Muscle of leg (tissue), 11 donors: ENCODE results near the gene GPC5. TPM values are rescaled to one million over a fixed set of nuclear protein-coding genes. Genes with fewer than 3 reads are reported as not detected.
"Not testable (repeated sequence)": the region's sequence is repeated elsewhere in the genome, so short reads cannot be mapped to it uniquely, and the experiment has no call there.

Experiments
- DNase-seq: peaks from one replicate; pipeline ENCODE4 v3.0.0; 2013
- H3K27ac ChIP-seq: one replicate; pipeline ENCODE4 v1.5.1; 2013; ENCODE audit warnings: mild to moderate bottlenecking, low read length, control low read depth
- H3K27me3 ChIP-seq: one replicate; pipeline ENCODE4 v1.6.1; 2013; ENCODE audit warnings: low read length; ENCODE audit not compliant: control insufficient read depth, insufficient read depth
- H3K36me3 ChIP-seq: one replicate; pipeline ENCODE4 v1.6.1; 2013; ENCODE audit warnings: low read length; ENCODE audit not compliant: control insufficient read depth, insufficient read depth
- H3K4me1 ChIP-seq: one replicate; pipeline ENCODE4 v1.6.1; 2013; ENCODE audit warnings: low read length; ENCODE audit not compliant: control insufficient read depth, insufficient read depth
- H3K4me3 ChIP-seq: one replicate; pipeline ENCODE4 v1.5.1; 2013; ENCODE audit warnings: low read length, control low read depth
- H3K9me3 ChIP-seq: replicated peaks from 2 replicates; pipeline ENCODE4 v1.6.1; 2013; ENCODE audit warnings: low read depth, low read length; ENCODE audit not compliant: control insufficient read depth
- WGBS: methylation state at CpG from one replicate; pipeline ENCODE4 v1.1.5; 2013; ENCODE audit warnings: missing lambda C conversion rate; ENCODE audit not compliant: insufficient coverage; 5-methylcytosine and 5-hydroxymethylcytosine counted together
- polyA plus RNA-seq, 8 donors: library from polyadenylated mRNA; unstranded; fragments of 120-200 nt; gene quantifications; one replicate each; pipeline versions ENCODE4 v1.2.1 to v1.2.3, GENCODE V29; 2013; ENCODE audit warnings: inconsistent platforms in 1 of 8, low replicate concordance in 1 of 8; ENCODE audit not compliant: insufficient read length in 8 of 8, insufficient read depth in 1 of 8
- total RNA-seq: library from RNA; stranded (reverse); fragments of 120-200 nt; gene quantifications from one replicate; pipeline ENCODE4 v1.2.4, GENCODE V29; 2013

The GPC5 gene
- total and polyA plus RNA-seq, 9 donors, result 0.15 to 2.1 (median 0.40) TPM

- WGBS, result 100% methylated on average over 3 of the region's 4 CpGs
- Histone ChIP-seq H3K27me3 (no peaks in the 10 kb centered on the region), H3K4me3 (no peak overlapping the region), H3K27ac (no peak overlapping the region), H3K4me1 (no peaks in the 10 kb centered on the region), H3K36me3 (no peaks in the 10 kb centered on the region), H3K9me3 (no peaks in the 10 kb centered on the region)
- DNase-seq, result no peak
These were observed 257.3 kb downstream of the GPC5 start for GRCh38 chr13:91655731-91656130.

GRCh38 chr13:91657283-91657682 is 258.9 kb downstream of the GPC5 start:
- no CpG with 5 or more reads among the region's 2 CpGs for WGBS
- no peak overlapping the region for H3K4me3 ChIP-seq
- H3K27ac ChIP-seq, result no peak overlapping the region
- no peaks in the 10 kb centered on the region for H3K4me1 ChIP-seq
- H3K36me3 ChIP-seq, result no peaks in the 10 kb centered on the region
- no peaks in the 10 kb centered on the region for H3K9me3 ChIP-seq
- no peaks in the 10 kb centered on the region for H3K27me3 ChIP-seq
- no peak for DNase-seq

- H3K4me1 ChIP-seq, result no peaks in the 10 kb centered on the region
- H3K27ac ChIP-seq, result no peak overlapping the region
- H3K9me3 ChIP-seq, result no peaks in the 10 kb centered on the region
- no peak overlapping the region for H3K4me3 ChIP-seq
- no peak for DNase-seq
- no peaks in the 10 kb centered on the region for H3K27me3 ChIP-seq
- no peaks in the 10 kb centered on the region for H3K36me3 ChIP-seq
- WGBS, result no CpG with 5 or more reads among the region's 4 CpGs
These were observed 261.0 kb downstream of the GPC5 start for GRCh38 chr13:91659256-91660075.

GRCh38 chr13:91660076-91660415 is 261.6 kb downstream of the GPC5 start:
- Histone ChIP-seq H3K4me1 (no peaks in the 10 kb centered on the region), H3K27ac (no peak overlapping the region), H3K4me3 (no peak overlapping the region), H3K9me3 (no peaks in the 10 kb centered on the region), H3K36me3 (no peaks in the 10 kb centered on the region), H3K27me3 (no peaks in the 10 kb centered on the region)
- DNase-seq, result no peak

GRCh38 chr13:91661692-91662490 is 263.5 kb downstream of the GPC5 start:
- Histone ChIP-seq H3K27ac (no peak overlapping the region), H3K4me3 (no peak overlapping the region), H3K36me3 (no peaks in the 10 kb centered on the region), H3K27me3 (no peaks in the 10 kb centered on the region), H3K4me1 (no peaks in the 10 kb centered on the region), H3K9me3 (no peaks in the 10 kb centered on the region)
- no peak for DNase-seq
- 37% methylated on average over 4 of the region's 4 CpGs for WGBS

GRCh38 chr13:91664039-91664438 is 265.6 kb downstream of the GPC5 start:
- Histone ChIP-seq H3K36me3 (no peaks in the 10 kb centered on the region), H3K4me1 (no peaks in the 10 kb centered on the region), H3K9me3 (no peaks in the 10 kb centered on the region), H3K4me3 (no peak overlapping the region), H3K27ac (no peak overlapping the region), H3K27me3 (no peaks in the 10 kb centered on the region)
- 70% methylated on average over 2 of the region's 3 CpGs for WGBS
- DNase-seq, result no peak

- no peak overlapping the region for H3K4me3 ChIP-seq
- H3K4me1 ChIP-seq, result no peaks in the 10 kb centered on the region
- H3K27me3 ChIP-seq, result no peaks in the 10 kb centered on the region
- no peak for DNase-seq
- no peak overlapping the region for H3K27ac ChIP-seq
- H3K9me3 ChIP-seq, result no peaks in the 10 kb centered on the region
- H3K36me3 ChIP-seq, result no peaks in the 10 kb centered on the region
- WGBS, result no CpG with 5 or more reads among the region's 2 CpGs
These were observed 269.1 kb downstream of the GPC5 start for GRCh38 chr13:91667486-91667885.

GRCh38 chr13:91668866-91669495 is 270.6 kb downstream of the GPC5 start:
- WGBS, result 100% methylated on average over 2 of the region's 5 CpGs
- Histone ChIP-seq H3K27ac (no peak overlapping the region), H3K4me3 (no peak overlapping the region), H3K27me3 (no peaks in the 10 kb centered on the region), H3K9me3 (no peaks in the 10 kb centered on the region), H3K36me3 (no peaks in the 10 kb centered on the region), H3K4me1 (no peaks in the 10 kb centered on the region)
- DNase-seq, result no peak

- H3K27ac ChIP-seq, DNase-seq, H3K9me3 ChIP-seq, H3K4me3 ChIP-seq, H3K36me3 ChIP-seq, H3K4me1 ChIP-seq, H3K27me3 ChIP-seq: not testable (repeated sequence)
- no CpG with 5 or more reads among the region's 15 CpGs for WGBS
These were observed 275.9 kb downstream of the GPC5 start for GRCh38 chr13:91674347-91674746.

GRCh38 chr13:91684746-91685145 is 286.3 kb downstream of the GPC5 start:
- no peak for DNase-seq
- WGBS, result 88% methylated on average over 2 of the region's 3 CpGs
- no peaks in the 10 kb centered on the region for H3K9me3 ChIP-seq
- no peaks in the 10 kb centered on the region for H3K4me1 ChIP-seq
- H3K4me3 ChIP-seq, result no peak overlapping the region
- no peak overlapping the region for H3K27ac ChIP-seq
- H3K36me3 ChIP-seq, result no peaks in the 10 kb centered on the region
- no peaks in the 10 kb centered on the region for H3K27me3 ChIP-seq
